HFFc6 (cell line): Measurements from ENCODE around the gene VAC14. TPM values are rescaled to one million over a fixed set of nuclear protein-coding genes. Genes with fewer than 3 reads are reported as not detected.

Source experiments
- DNase-seq: peaks from one replicate; pipeline ENCODE4 v3.0.0-alpha.2; 2018
- H3K27ac Mint-ChIP-seq: 2 replicates; pipeline ENCODE4 v1.8.0; 2020; ENCODE audit warnings: mild to moderate bottlenecking, mixed read lengths
- H3K27me3 Mint-ChIP-seq: 2 replicates; pipeline ENCODE4 v1.8.0; 2021; ENCODE audit warnings: mild to moderate bottlenecking, moderate library complexity, mixed read lengths; ENCODE audit not compliant: insufficient read depth
- H3K36me3 Mint-ChIP-seq: 2 replicates; pipeline ENCODE4 v1.8.0; 2021; ENCODE audit warnings: low read depth, mixed read lengths
- H3K4me1 Mint-ChIP-seq: 2 replicates; pipeline ENCODE4 v1.8.0; 2020; ENCODE audit warnings: low read depth, mixed read lengths
- H3K4me3 Mint-ChIP-seq: 2 replicates; pipeline ENCODE4 v1.8.0; 2020; ENCODE audit warnings: mild to moderate bottlenecking, moderate library complexity, mixed read lengths
- H3K9me3 Mint-ChIP-seq: 2 replicates; pipeline ENCODE4 v1.8.0; 2020; ENCODE audit warnings: mild to moderate bottlenecking, mixed read lengths
- total RNA-seq, 6 experiments: library from RNA; stranded (reverse); fragmentation: NEBNext Ultra II Directional; extraction: Animal tissue kit (Norgen Biotek cat#: 25700); gene quantifications; 2 replicates in 1 of 6; 3 replicates in 5 of 6; pipeline ENCODE4 v1.2.3, GENCODE V29; 2021
- TF ChIP-seq, protein P1 (sequence below): fragments of 200-600 bp; sonication (generic); IDR thresholded peaks from 2 replicates; pipeline ENCODE4 v1.5.0; 2021; ENCODE audit warnings: antibody characterized with exemption, mild to moderate bottlenecking

The VAC14 gene
- total RNA-seq, 6 experiments from 2014 or later, result 34.5 to 45.5 (median 37.6) TPM

DNA sequence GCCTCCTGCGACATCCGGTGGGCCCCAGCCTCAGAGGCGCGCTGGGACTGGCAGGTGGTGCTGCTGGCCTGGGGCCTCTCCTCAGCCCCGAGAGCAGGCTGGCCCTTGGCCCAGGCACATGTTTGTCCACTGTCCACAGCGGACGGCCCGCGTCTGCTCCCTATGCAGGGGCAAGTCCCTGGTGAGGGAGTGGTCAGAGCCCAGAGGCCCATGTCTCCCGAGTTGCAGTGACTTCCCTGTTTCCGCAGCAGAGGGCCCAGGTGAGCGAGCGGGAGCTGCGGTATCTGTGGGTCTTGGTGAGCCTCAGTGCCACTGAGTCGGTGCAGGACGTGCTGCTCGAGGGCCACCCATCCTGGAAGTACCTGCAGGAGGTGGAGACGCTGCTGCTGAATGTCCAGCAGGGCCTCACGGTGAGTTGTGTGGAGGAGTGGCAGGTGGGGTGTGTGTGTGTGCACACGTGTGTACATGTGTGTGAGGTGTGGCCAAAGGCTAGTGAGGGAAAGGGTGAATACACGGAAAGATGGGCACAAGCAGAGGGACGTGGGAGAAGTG is 144.2 kb downstream of the VAC14 start:
- no peak for DNase-seq
- Mint-ChIP-seq H3K27me3 (peaks cover 14% of the 10 kb centered on the region), H3K27ac (no peak overlapping the region), H3K4me1 (peaks cover 22% of the 10 kb centered on the region), H3K36me3 (no peaks in the 10 kb centered on the region), H3K4me3 (no peak overlapping the region), H3K9me3 (no peaks in the 10 kb centered on the region)
- TF ChIP-seq, protein P1, sequence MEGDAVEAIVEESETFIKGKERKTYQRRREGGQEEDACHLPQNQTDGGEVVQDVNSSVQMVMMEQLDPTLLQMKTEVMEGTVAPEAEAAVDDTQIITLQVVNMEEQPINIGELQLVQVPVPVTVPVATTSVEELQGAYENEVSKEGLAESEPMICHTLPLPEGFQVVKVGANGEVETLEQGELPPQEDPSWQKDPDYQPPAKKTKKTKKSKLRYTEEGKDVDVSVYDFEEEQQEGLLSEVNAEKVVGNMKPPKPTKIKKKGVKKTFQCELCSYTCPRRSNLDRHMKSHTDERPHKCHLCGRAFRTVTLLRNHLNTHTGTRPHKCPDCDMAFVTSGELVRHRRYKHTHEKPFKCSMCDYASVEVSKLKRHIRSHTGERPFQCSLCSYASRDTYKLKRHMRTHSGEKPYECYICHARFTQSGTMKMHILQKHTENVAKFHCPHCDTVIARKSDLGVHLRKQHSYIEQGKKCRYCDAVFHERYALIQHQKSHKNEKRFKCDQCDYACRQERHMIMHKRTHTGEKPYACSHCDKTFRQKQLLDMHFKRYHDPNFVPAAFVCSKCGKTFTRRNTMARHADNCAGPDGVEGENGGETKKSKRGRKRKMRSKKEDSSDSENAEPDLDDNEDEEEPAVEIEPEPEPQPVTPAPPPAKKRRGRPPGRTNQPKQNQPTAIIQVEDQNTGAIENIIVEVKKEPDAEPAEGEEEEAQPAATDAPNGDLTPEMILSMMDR, result no peak

DNA sequence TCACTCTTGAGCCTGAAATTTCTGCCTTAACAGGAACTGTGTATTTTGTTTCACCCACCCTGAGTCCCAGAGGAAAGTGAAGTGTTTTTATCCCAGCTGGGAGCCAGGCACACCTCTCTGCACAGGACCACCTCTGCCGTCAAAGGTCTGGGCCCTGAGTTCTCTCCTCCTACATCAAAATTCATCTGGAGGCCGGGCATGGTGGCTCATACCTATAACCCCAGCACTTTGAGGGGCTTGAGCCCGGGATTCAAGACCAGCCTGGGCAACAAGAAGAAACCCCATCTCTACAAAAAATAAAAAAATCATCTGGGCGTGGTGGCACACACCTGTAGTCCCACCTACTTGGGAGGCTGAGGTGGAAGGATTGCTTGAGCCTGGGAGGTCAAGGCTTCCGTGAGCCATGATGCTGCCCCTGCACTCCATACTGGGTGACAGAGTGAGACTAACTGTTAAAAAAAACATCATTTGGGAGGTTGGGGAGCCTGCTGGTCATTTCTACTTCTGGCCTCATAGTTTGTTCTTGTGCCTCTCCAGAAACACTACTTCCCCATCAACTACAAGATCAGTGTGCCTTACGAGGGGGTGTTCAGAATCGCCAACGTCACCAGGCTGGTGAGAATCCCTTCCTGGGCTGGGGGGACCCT is 144.8 kb downstream of the VAC14 start:
- peaks cover 12% of the 10 kb centered on the region for H3K27me3 Mint-ChIP-seq
- no peak for DNase-seq
- no peak overlapping the region for H3K4me3 Mint-ChIP-seq
- peaks cover 28% of the 10 kb centered on the region for H3K4me1 Mint-ChIP-seq
- no peaks in the 10 kb centered on the region for H3K9me3 Mint-ChIP-seq
- H3K36me3 Mint-ChIP-seq, result no peaks in the 10 kb centered on the region
- TF ChIP-seq, protein P1, result no peak
- H3K27ac Mint-ChIP-seq, result no peak overlapping the region

DNA sequence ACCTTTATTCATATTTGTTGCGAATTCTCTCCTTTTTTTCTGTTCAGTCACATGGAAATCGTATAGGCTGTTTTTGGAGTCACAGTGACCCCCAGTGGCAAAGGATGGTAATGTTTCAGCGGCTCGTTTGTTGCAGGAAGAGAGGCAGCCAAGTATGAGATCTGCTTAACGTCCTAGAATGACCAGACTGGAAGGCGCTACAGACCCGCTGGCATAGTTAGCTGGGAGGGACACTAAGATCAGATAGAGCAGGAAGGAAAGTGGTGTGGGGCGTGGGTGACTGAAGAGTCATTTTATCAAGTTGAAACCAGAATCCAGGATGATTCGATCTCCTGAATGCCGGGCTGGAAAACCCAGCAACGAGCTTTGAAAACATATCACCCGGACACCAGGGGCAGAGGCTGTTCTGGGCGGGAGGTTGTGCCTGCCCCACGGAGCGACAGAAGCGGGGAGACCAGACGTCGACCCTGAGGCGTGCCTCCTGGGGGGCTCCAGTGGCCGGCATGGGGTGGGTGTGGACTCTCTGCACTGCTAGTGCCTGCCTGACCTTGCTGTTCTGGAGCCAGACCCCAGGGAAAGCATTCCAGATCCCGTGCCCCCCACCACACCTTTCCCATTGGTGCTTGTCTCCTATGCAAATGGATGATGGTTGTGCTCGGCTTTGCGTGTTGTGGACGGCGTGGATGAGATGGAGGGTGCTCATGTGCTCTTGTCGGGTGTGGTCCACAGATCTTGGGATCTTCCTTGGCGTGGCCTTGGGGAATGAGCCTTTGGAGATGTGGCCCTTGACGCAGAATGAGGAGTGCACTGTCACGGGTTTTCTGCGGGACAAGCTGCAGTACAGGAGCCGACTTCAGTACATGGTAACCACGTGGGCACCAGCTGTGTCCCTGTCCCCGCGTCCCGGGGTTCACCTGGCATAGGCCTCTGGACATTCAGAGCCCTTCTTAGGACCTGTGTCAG is 146.9 kb downstream of the VAC14 start:
- H3K4me1 Mint-ChIP-seq, result peaks cover 36% of the 10 kb centered on the region
- peak overlapping the region; percentile 86 for H3K4me3 Mint-ChIP-seq
- peak; percentile 82 for DNase-seq
- peaks cover 7% of the 10 kb centered on the region for H3K27me3 Mint-ChIP-seq
- no peaks in the 10 kb centered on the region for H3K9me3 Mint-ChIP-seq
- no peaks in the 10 kb centered on the region for H3K36me3 Mint-ChIP-seq
- TF ChIP-seq, protein P1, result peak; percentile 96
- peak overlapping the region; percentile 80 for H3K27ac Mint-ChIP-seq

DNA sequence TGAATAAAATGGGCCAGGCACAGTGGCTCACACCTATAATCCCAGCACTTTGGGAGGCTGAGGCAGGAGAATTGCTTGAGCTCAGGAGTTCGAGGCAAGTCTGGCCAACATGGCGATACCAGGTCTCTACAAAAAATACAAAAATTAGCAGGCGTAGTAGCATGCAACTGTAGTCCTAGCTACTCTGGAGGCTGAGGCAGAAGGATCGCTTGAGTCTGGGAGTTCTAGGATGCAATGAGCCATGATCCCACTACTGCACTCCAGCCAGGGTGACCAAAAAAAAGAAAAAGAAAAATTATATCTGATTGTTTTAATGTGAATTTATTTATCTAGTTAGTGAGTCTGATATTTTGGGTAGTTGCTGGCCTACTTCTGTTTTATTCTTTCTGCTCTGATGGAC is 147.6 kb downstream of the VAC14 start:
- Mint-ChIP-seq H3K4me1 (peaks cover 41% of the 10 kb centered on the region), H3K36me3 (no peaks in the 10 kb centered on the region), H3K9me3 (no peaks in the 10 kb centered on the region), H3K27ac (peak overlapping the region; percentile 80; the same call in 1 of the 2 replicates), H3K27me3 (peaks cover 6% of the 10 kb centered on the region; the same call in 1 of the 2 replicates), H3K4me3 (no peak overlapping the region)
- no peak for DNase-seq
- TF ChIP-seq, protein P1, result no peak

DNA sequence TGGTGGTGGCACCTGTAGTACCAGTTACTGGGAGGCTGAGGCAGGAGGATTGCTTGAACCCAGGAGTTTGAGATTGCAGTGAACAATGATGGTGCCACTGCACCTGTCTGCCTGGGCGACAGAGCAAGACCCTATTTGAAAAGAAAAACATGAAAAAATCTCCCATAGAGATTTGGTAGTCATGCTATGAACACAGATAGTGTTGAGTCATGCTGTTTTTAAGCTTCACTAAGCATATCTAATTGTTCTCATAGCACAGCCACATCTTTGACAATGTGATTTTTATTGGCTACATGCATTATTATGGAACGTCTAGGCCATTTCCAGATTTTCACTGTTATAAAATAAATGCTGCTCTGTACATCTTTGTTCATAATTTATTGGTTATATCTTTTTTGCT is 148.6 kb downstream of the VAC14 start:
- H3K4me3 Mint-ChIP-seq, result no peak overlapping the region
- H3K36me3 Mint-ChIP-seq, result no peaks in the 10 kb centered on the region
- H3K4me1 Mint-ChIP-seq, result peaks cover 41% of the 10 kb centered on the region
- H3K9me3 Mint-ChIP-seq, result no peaks in the 10 kb centered on the region
- H3K27ac Mint-ChIP-seq, result no peak overlapping the region
- DNase-seq, result no peak
- peaks cover 11% of the 10 kb centered on the region; the same call in 1 of the 2 replicates for H3K27me3 Mint-ChIP-seq
- TF ChIP-seq, protein P1, result no peak
